K562 (cell line): ENCODE measurements around the gene TMEM225B. TPM values are rescaled to one million over a fixed set of nuclear protein-coding genes. Genes with fewer than 3 reads are reported as not detected.

Experiments used
- ATAC-seq: fragments of 200-7000 bp; cut with Tn5 transposase; 3 replicates; pipeline ENCODE4 v1.9.1; 2020; ENCODE audit warnings: moderate library complexity
- BruUV-seq: library from RNA; stranded (reverse); fragments of 400-500 nt; replicated peaks from 2 replicates; lab custom pipeline; 2021; lab: Mats Ljungman, UMichigan
- CTCF ChIA-PET: fragments of 300-600 bp; formaldehyde crosslinking; extraction: SDS; loops from one replicate; lab custom pipeline; 2021; ENCODE audit warnings: low intra/inter-chr PET ratio; lab: Yijun Ruan, JAX
- POLR2A ChIA-PET: fragments of 300-600, 350-650 bp; sonication (Branson Sonifier 250); formaldehyde crosslinking; extraction: SDS; loops from one replicate; lab custom pipeline; 2021; ENCODE audit warnings: antibody characterized with exemption, inconsistent platforms; lab: Yijun Ruan, JAX
- DNase-seq, 4 experiments: peaks; one replicate each; pipeline versions ENCODE4 v3.0.0 to v3.0.0-alpha.2; 2011 to 2018; ENCODE audit warnings: low spot score in 3 of 4, mixed read lengths in 3 of 4; ENCODE audit errors: extremely low read depth in 1 of 4
- FAIRE-seq: peaks from 2 replicates; lab custom pipeline; 2011; peaks lifted over from hg19 to GRCh38; lab: Jason Lieb, UNC
- H2AFZ ChIP-seq: 2 replicates; pipeline ENCODE4 v1.6.0; 2011; ENCODE audit warnings: low read depth, low read length, control low read depth, inconsistent platforms
- H3K27ac ChIP-seq: fragments of 200-600 bp; 3 replicates; pipeline ENCODE4 v1.8.0; 2011; ENCODE audit warnings: low read depth, mild to moderate bottlenecking, control low read depth, inconsistent platforms, low read length, moderate library complexity, mixed read lengths; ENCODE audit errors: extremely low read depth
- H3K27me3 ChIP-seq, 2 experiments: fragments of 300-600 bp in 1 of 2; 2 replicates in 1 of 2; 3 replicates in 1 of 2; pipeline versions ENCODE4 v1.6.0 to v1.8.0; 2011; ENCODE audit warnings: inconsistent platforms in 2 of 2, low read length in 2 of 2, mild to moderate bottlenecking in 1 of 2, mixed read lengths in 1 of 2, moderate library complexity in 1 of 2; ENCODE audit not compliant: control insufficient read depth in 2 of 2, insufficient read depth in 2 of 2
- H3K36me3 ChIP-seq: fragments of 300-600 bp; 3 replicates; pipeline ENCODE4 v1.8.0; 2011; ENCODE audit warnings: mild to moderate bottlenecking, low read length, inconsistent platforms; ENCODE audit not compliant: control insufficient read depth, insufficient read depth
- H3K4me1 ChIP-seq, 2 experiments: fragments of 200-600 bp in 1 of 2; replicated peaks in 1 of 2; 2 replicates in 1 of 2; 3 replicates in 1 of 2; pipeline versions ENCODE4 v1.5.1 to v1.8.0; 2011; ENCODE audit warnings: inconsistent platforms in 2 of 2, low read length in 2 of 2, mild to moderate bottlenecking in 1 of 2, mixed read lengths in 1 of 2, moderate library complexity in 1 of 2; ENCODE audit not compliant: control insufficient read depth in 2 of 2, insufficient read depth in 2 of 2
- H3K4me2 ChIP-seq: 2 replicates; pipeline ENCODE4 v1.6.1; 2011; ENCODE audit warnings: low read length, control low read depth, inconsistent platforms, mixed read lengths; ENCODE audit not compliant: insufficient read depth
- H3K4me3 ChIP-seq: fragments of 200-600 bp; sonication (generic), shearing (Covaris generic); 2 replicates; pipeline ENCODE4 v1.5.1; 2016; ENCODE audit warnings: control low read depth, inconsistent platforms
- H3K79me2 ChIP-seq: fragments of 200-600 bp; 3 replicates; pipeline ENCODE4 v1.8.0; 2011; ENCODE audit warnings: low read length, inconsistent platforms; ENCODE audit not compliant: control insufficient read depth, insufficient read depth
- H3K9ac ChIP-seq, 2 experiments: 2 replicates each; pipeline versions ENCODE4 v1.6.0 to v1.6.1; 2011; ENCODE audit warnings: low read depth in 2 of 2, low read length in 2 of 2, control low read depth in 1 of 2, inconsistent platforms in 1 of 2, mild to moderate bottlenecking in 1 of 2, mixed read lengths in 1 of 2; ENCODE audit not compliant: insufficient read depth in 1 of 2
- H3K9me1 ChIP-seq: one replicate; pipeline ENCODE4 v1.6.0; 2011; ENCODE audit warnings: inconsistent platforms, mild to moderate bottlenecking, low read length, moderate library complexity; ENCODE audit not compliant: control insufficient read depth, insufficient read depth
- H3K9me3 ChIP-seq: replicated peaks from 2 replicates; pipeline ENCODE4 v1.5.1; 2011; ENCODE audit warnings: low read depth, low read length, inconsistent platforms; ENCODE audit not compliant: control insufficient read depth, insufficient read depth
- H4K20me1 ChIP-seq: replicated peaks from 2 replicates; pipeline ENCODE4 v1.6.1; 2011; ENCODE audit warnings: low read length, inconsistent platforms, mixed read lengths; ENCODE audit not compliant: control insufficient read depth, insufficient read depth
- COPS2 ChIP-seq: fragments of 450-650 bp; conservative IDR thresholded peaks from 2 replicates; pipeline ENCODE4 v1.6.1; 2016; ENCODE audit warnings: mild to moderate bottlenecking, moderate library complexity
- ETV1 ChIP-seq: fragments of 450-650 bp; conservative IDR thresholded peaks from 2 replicates; pipeline ENCODE4 v1.6.1; 2016; ENCODE audit warnings: missing genetic modification characterization, control low read depth, low read depth, missing compliant biosample characterization
- GTF2F1 ChIP-seq: IDR thresholded peaks from 2 replicates; pipeline ENCODE4 v1.6.1; 2011; ENCODE audit warnings: low read depth, low read length, improper control_type of control experiment
- NR2C2 ChIP-seq, 2 experiments: fragments of 200-800 bp in 1 of 2; sonication (Bioruptor generic) in 1 of 2; sonication (generic) in 1 of 2; formaldehyde crosslinking in 1 of 2; IDR thresholded peaks; 2 replicates each; pipeline versions ENCODE4 v1.6.1 to v1.8.0; 2016 to 2022; ENCODE audit warnings: mild to moderate bottlenecking in 1 of 2, missing compliant biosample characterization in 1 of 2, missing genetic modification characterization in 1 of 2, missing genetic modification reagents in 1 of 2
- SAP30 ChIP-seq: fragments of 200-600 bp; sonication (generic); IDR thresholded peaks from 2 replicates; pipeline ENCODE4 v1.6.1; 2012; ENCODE audit warnings: borderline replicate concordance, low read depth, mild to moderate bottlenecking, moderate library complexity, low read length, control low read depth, inconsistent platforms; ENCODE audit not compliant: insufficient read depth, poor library complexity, severe bottlenecking
- SMARCA5 ChIP-seq: fragments of 450-650 bp; IDR thresholded peaks from 2 replicates; pipeline ENCODE4 v1.6.1; 2016
- TCF7L2 ChIP-seq: fragments of 150-350 bp; IDR thresholded peaks from 2 replicates; pipeline ENCODE4 v1.6.1; 2016; ENCODE audit warnings: low read depth, mild to moderate bottlenecking, low read length, moderate library complexity
- WGBS: fragments of 100-300 bp; shearing (Covaris generic); methylation state at CpG from one replicate; pipeline ENCODE4 v1.1.6; 2016; ENCODE audit warnings: low coverage, mixed read lengths; ENCODE audit not compliant: insufficient coverage; ENCODE audit errors: missing lambda C conversion rate; 5-methylcytosine and 5-hydroxymethylcytosine counted together
- in situ Hi-C: fragments of 300-500 bp; cut with MboI; formaldehyde crosslinking; loops from 4 replicates; pipeline ENCODE4 v1.15.0; 2018; ENCODE audit warnings: inconsistent platforms, mixed read lengths
- intact Hi-C: fragments of 100-400 bp; cut with micrococcal nuclease; formaldehyde crosslinking; loops from 2 replicates; pipeline ENCODE4 v1.14.2; 2022
- polyA plus RNA-seq, 8 experiments: library from polyadenylated mRNA; depleted of rRNA in 4 of 8; stranded (reverse) in 5 of 8; unstranded in 3 of 8; fragments of >200 nt; fragmentation: Nextera tagmentation in 2 of 8; fragmentation: Illumina TruSeq in 1 of 8; extraction: Ambion mirVana in 2 of 8; extraction: Trizol in 1 of 8; gene quantifications; 2 replicates each; pipeline versions ENCODE4 v1.2.1 to v1.2.3, GENCODE V29; 2011 to 2014; ENCODE audit warnings: inconsistent platforms in 1 of 8, missing spikeins in 1 of 8
- total RNA-seq, 7 experiments: library from RNA; depleted of rRNA in 6 of 7; stranded (reverse); fragments of >200 nt in 6 of 7; fragmentation: Illumina TruSeq in 2 of 7; extraction: Trizol in 2 of 7; gene quantifications; 2 replicates each; pipeline versions ENCODE4 v1.2.1 to v1.2.3, GENCODE V29; 2011 to 2021; ENCODE audit warnings: low replicate concordance in 1 of 7
- TF ChIP-seq, protein P1 (sequence below): IDR thresholded peaks from 2 replicates; pipeline ENCODE4 v1.6.1; 2016; ENCODE audit warnings: missing genetic modification characterization, missing compliant biosample characterization
- TF ChIP-seq, protein P2 (sequence below): sonication (generic); formaldehyde crosslinking; IDR thresholded peaks from 2 replicates; pipeline ENCODE4 v1.8.0; 2022; ENCODE audit warnings: mild to moderate bottlenecking, low read depth, missing genetic modification reagents

The TMEM225B gene
- total and polyA plus RNA-seq, 9 of the 15 experiments (the other 6 are each of a cell fraction or from before 2014, with no cell fraction given): 0.08 to 0.73 (median 0.56) TPM

DNA sequence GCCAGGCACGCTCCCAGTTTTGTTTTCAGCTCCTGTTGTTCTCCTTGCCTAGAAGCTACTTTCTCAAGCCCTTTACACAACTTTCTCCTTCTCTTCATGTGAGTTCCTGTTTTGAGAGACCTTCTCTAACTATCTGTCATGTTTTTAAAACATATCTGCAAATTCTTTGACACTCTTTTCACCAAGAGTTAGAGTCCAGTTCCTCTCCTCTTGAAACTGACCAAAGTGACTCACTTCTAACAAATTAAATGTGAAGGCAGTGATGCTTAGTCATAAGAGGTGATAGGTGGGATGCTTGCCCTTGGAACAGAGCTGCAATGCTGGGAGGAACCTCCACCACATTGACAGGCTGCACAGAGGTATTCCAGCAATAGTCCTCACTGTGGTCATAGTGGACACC is 44.0 kb downstream of the TMEM225B start:
- Histone ChIP-seq H3K4me3 (no peak overlapping the region), H2AFZ (no peak overlapping the region), H4K20me1 (no peaks in the 10 kb centered on the region), H3K9ac (no peak overlapping the region), H3K9me1 (no peaks in the 10 kb centered on the region), H3K27me3 (no peaks in the 10 kb centered on the region), H3K79me2 (no peaks in the 10 kb centered on the region), H3K27ac (no peak overlapping the region), H3K9me3 (no peaks in the 10 kb centered on the region), H3K36me3 (no peaks in the 10 kb centered on the region), H3K4me2 (no peak overlapping the region)
- ATAC-seq (no peak), DNase-seq (no peak), FAIRE-seq (no peak)
- 53% methylated on average over 1 of the region's 1 CpG for WGBS
- in situ Hi-C loops: no loop called here
- intact Hi-C loops: no loop called here
- POLR2A ChIA-PET: interaction anchor here (0.8 to 1.3 kb wide), 4 partner anchors 10 to 255 kb away, joined by 3 to 4 read pairs (median 3); partner anchors contain the start of gene ZSCAN25
- no TSS peak for BruUV-seq
- CTCF ChIA-PET: no interaction called here
- TF ChIP-seq SAP30 (no peak), SMARCA5 (no peak), ETV1 (tag) (no peak), NR2C2 (CRISPR knock-in tag; IDR thresholded peaks at IDR 0.05) (no peak), NR2C2 (tag; IDR thresholded peaks at IDR 0.05) (no peak), GTF2F1 (no peak), COPS2 (no peak), TCF7L2 (no peak)
- TF ChIP-seq, protein P1, sequence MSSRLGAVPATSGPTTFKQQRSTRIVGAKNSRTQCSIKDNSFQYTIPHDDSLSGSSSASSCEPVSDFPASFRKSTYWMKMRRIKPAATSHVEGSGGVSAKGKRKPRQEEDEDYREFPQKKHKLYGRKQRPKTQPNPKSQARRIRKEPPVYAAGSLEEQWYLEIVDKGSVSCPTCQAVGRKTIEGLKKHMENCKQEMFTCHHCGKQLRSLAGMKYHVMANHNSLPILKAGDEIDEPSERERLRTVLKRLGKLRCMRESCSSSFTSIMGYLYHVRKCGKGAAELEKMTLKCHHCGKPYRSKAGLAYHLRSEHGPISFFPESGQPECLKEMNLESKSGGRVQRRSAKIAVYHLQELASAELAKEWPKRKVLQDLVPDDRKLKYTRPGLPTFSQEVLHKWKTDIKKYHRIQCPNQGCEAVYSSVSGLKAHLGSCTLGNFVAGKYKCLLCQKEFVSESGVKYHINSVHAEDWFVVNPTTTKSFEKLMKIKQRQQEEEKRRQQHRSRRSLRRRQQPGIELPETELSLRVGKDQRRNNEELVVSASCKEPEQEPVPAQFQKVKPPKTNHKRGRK (tag): no peak
- TF ChIP-seq, protein P2, sequence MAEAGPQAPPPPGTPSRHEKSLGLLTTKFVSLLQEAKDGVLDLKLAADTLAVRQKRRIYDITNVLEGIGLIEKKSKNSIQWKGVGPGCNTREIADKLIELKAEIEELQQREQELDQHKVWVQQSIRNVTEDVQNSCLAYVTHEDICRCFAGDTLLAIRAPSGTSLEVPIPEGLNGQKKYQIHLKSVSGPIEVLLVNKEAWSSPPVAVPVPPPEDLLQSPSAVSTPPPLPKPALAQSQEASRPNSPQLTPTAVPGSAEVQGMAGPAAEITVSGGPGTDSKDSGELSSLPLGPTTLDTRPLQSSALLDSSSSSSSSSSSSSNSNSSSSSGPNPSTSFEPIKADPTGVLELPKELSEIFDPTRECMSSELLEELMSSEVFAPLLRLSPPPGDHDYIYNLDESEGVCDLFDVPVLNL (CRISPR knock-in tag): no peak
- TF ChIP-seq, all 486 proteins: peak for 0
- H3K4me1 ChIP-seq: peaks cover 0 to 4% of the 10 kb centered on the region in 2 experiments; a peak in 1 of 5 replicates
